A673 (cell line): ENCODE results near the gene ALDH18A1. TPM values are rescaled to one million over a fixed set of nuclear protein-coding genes. Genes with fewer than 3 reads are reported as not detected.

Experiments used
- BruUV-seq: library from RNA; stranded (reverse); fragments of 400-500 nt; replicated peaks from 2 replicates; lab custom pipeline; 2021; lab: Mats Ljungman, UMichigan
- CTCF ChIA-PET: fragments of 300-600 bp; sonication (Branson Sonifier 250); formaldehyde crosslinking; loops from one replicate; lab custom pipeline; 2022; ENCODE audit warnings: antibody characterized with exemption; lab: Charles Lee
- POLR2A ChIA-PET: fragments of 300-600 bp; sonication (Branson Sonifier 250); formaldehyde crosslinking; loops from one replicate; lab custom pipeline; 2022; ENCODE audit warnings: antibody characterized with exemption; ENCODE audit not compliant: low non-redundant PET; lab: Charles Lee
- DNase-seq: peaks from one replicate; pipeline ENCODE4 v3.0.0-alpha.2; 2015; ENCODE audit warnings: low spot score
- H3K27ac ChIP-seq: fragments of 200-600 bp; sonication (generic); 2 replicates; pipeline ENCODE4 v1.5.1; 2016; ENCODE audit warnings: mixed run types, low read depth, mild to moderate bottlenecking, mixed read lengths, antibody characterized with exemption, low read length; ENCODE audit not compliant: poor library complexity, severe bottlenecking
- H3K27me3 ChIP-seq: fragments of 200-600 bp; sonication (generic); replicated peaks from 2 replicates; pipeline ENCODE4 v1.6.1; 2017; ENCODE audit warnings: mixed run types, low read depth, mild to moderate bottlenecking, mixed read lengths, antibody characterized with exemption, low read length; ENCODE audit not compliant: insufficient read depth, poor library complexity
- H3K36me3 ChIP-seq: fragments of 200-600 bp; sonication (generic); 2 replicates; pipeline ENCODE4 v1.6.1; 2016; ENCODE audit warnings: mixed run types, mild to moderate bottlenecking, mixed read lengths, antibody characterized with exemption, low read length; ENCODE audit not compliant: insufficient read depth, poor library complexity, severe bottlenecking
- H3K4me1 ChIP-seq: fragments of 200-600 bp; sonication (generic); 2 replicates; pipeline ENCODE4 v1.6.1; 2017; ENCODE audit warnings: mixed run types, mild to moderate bottlenecking, mixed read lengths, antibody characterized with exemption, low read length; ENCODE audit not compliant: insufficient read depth, poor library complexity, severe bottlenecking
- H3K4me3 ChIP-seq: fragments of 200-600 bp; sonication (generic); 2 replicates; pipeline ENCODE4 v1.5.1; 2016; ENCODE audit warnings: low read depth, mixed run types, mild to moderate bottlenecking, mixed read lengths, low read length; ENCODE audit not compliant: poor library complexity, severe bottlenecking
- H3K9me3 ChIP-seq: fragments of 200-600 bp; sonication (generic); 2 replicates; pipeline ENCODE4 v1.6.1; 2016; ENCODE audit warnings: mixed run types, low read depth, mild to moderate bottlenecking, mixed read lengths, antibody characterized with exemption, low read length; ENCODE audit not compliant: poor library complexity, severe bottlenecking
- EZH2 ChIP-seq: fragments of 200-600 bp; sonication (generic); IDR thresholded peaks from 2 replicates; pipeline ENCODE4 v1.6.1; 2017; ENCODE audit warnings: borderline replicate concordance, low read depth, mild to moderate bottlenecking, mixed read lengths, antibody characterized with exemption, low read length; ENCODE audit not compliant: poor library complexity, severe bottlenecking
- intact Hi-C: fragments of 100-400 bp; cut with micrococcal nuclease; formaldehyde crosslinking; loops from one replicate; pipeline ENCODE4 v1.10.0; 2022; ENCODE audit not compliant: unreplicated experiment
- total RNA-seq: library from RNA; stranded (reverse); gene quantifications from 2 replicates; pipeline ENCODE4 v1.2.3, GENCODE V29; 2021
- TF ChIP-seq, protein P1 (sequence below): fragments of 300-800, 200-600 bp; sonication (generic); conservative IDR thresholded peaks from 2 replicates; pipeline ENCODE4 v1.5.1; 2017; ENCODE audit warnings: low read depth, mild to moderate bottlenecking, antibody characterized with exemption, low read length, moderate library complexity, mixed read lengths

Gene ALDH18A1
- total RNA-seq, 1 experiment from 2014 or later, result 88.0 TPM

DNA sequence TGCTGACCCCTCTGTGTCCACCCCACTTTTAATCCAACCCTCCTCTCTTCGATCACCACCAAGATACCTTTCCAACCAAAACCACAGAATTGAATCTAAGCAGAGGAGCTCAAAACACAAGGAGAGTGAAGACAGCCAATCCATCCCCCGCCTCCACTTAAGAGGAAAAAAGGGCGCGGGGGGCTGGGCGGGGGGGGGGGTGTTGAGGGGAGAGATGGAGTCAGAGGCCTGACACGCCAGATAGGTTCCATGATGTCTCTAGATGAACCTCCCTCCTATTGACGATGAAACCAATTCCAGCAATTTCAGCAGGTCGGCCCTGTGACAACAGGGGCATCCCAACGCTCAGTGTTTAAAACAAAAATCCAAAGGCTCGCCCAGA is 96.6 kb downstream of the ALDH18A1 start:
- Histone ChIP-seq H3K4me3 (no peak overlapping the region), H3K27ac (no peak overlapping the region), H3K27me3 (peaks cover 61% of the 10 kb centered on the region), H3K4me1 (no peaks in the 10 kb centered on the region), H3K9me3 (no peaks in the 10 kb centered on the region), H3K36me3 (no peaks in the 10 kb centered on the region)
- intact Hi-C loops, result no loop called here
- ChIA-PET CTCF (no interaction called here), POLR2A (no interaction called here)
- TF ChIP-seq, protein P1, sequence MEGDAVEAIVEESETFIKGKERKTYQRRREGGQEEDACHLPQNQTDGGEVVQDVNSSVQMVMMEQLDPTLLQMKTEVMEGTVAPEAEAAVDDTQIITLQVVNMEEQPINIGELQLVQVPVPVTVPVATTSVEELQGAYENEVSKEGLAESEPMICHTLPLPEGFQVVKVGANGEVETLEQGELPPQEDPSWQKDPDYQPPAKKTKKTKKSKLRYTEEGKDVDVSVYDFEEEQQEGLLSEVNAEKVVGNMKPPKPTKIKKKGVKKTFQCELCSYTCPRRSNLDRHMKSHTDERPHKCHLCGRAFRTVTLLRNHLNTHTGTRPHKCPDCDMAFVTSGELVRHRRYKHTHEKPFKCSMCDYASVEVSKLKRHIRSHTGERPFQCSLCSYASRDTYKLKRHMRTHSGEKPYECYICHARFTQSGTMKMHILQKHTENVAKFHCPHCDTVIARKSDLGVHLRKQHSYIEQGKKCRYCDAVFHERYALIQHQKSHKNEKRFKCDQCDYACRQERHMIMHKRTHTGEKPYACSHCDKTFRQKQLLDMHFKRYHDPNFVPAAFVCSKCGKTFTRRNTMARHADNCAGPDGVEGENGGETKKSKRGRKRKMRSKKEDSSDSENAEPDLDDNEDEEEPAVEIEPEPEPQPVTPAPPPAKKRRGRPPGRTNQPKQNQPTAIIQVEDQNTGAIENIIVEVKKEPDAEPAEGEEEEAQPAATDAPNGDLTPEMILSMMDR, result no peak
- no peak for TF ChIP-seq EZH2
- DNase-seq, result no peak
- BruUV-seq, result no TSS peak

DNA sequence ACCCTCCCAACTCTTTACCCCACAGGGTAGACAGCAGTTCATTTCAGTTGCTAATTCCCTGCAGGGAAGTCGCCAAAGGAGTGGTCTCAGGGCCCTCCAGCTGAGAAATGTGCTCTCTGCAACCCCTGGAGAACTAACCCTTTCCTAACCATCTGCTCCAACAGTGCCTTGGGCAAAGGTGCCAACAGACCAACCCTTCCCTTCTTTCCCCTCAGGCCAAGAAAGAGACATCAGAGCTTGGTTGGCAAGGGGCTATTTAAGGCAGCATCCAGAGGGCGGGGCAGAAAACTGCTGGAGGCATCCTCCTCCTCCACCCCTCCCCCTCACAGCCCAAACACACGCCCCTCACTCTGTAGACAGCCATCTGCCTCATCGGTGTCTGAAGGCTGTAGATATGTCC is 97.0 kb downstream of the ALDH18A1 start:
- no peak overlapping the region for H3K4me3 ChIP-seq
- CTCF ChIA-PET, result no interaction called here

DNA sequence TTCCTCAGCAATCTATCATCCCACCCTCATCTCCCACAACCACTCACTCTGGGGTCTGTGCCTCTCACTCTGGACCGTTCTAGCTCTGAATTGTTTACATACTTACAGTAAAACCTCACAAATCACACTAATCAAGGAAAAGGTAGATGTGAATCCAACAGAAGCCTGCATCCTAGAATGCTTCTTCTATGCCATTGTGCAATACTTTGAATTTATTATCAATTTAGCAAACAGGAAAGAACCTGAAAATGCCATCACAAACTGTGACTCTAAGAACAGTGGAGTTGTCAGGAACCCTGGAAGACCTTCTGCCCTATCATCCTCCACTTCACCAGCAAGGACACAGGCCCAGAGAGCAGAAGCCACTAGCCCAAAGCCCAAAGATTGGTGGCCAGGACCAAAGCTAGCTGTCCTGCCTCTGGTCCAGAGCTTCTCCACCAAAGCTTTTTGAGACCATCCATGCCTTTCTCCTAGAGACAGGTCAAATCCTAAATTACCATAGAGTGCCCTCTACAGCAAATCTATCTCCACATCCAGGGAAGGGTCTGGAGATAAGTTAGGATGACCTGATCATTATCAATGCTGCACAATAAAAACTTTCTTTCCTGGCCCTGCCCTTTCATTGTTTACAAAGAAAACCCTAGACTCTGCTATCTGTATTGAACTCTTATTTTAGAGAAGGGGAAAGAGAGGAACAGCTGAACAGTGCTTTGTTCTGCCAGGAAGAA is 97.8 kb downstream of the ALDH18A1 start:
- POLR2A ChIA-PET, result no interaction called here
- no peak overlapping the region for H3K27ac ChIP-seq

More for the DNA sequence above, 97.0 kb downstream of the ALDH18A1 start:
- no TSS peak for BruUV-seq
- TF ChIP-seq EZH2, result no peak
- TF ChIP-seq, protein P1, result no peak
- Histone ChIP-seq H3K4me1 (no peaks in the 10 kb centered on the region), H3K9me3 (no peaks in the 10 kb centered on the region), H3K36me3 (no peaks in the 10 kb centered on the region), H3K27ac (no peak overlapping the region), H3K27me3 (peaks cover 61% of the 10 kb centered on the region)
- DNase-seq, result no peak
- intact Hi-C loops, result no loop called here
- POLR2A ChIA-PET, result no interaction called here

More for the DNA sequence above, 97.8 kb downstream of the ALDH18A1 start:
- H3K4me3 ChIP-seq, result no peak overlapping the region
- no peaks in the 10 kb centered on the region for H3K4me1 ChIP-seq
- H3K36me3 ChIP-seq, result no peaks in the 10 kb centered on the region
- DNase-seq, result no peak
- BruUV-seq, result no TSS peak
- no peak for TF ChIP-seq EZH2
- TF ChIP-seq, protein P1, result no peak
- H3K27me3 ChIP-seq, result peaks cover 61% of the 10 kb centered on the region
- CTCF ChIA-PET, result no interaction called here
- intact Hi-C loops, result no loop called here
- H3K9me3 ChIP-seq, result no peaks in the 10 kb centered on the region
